ENCODE results near the gene AGA. TPM values are rescaled to one million over a fixed set of nuclear protein-coding genes. Genes with fewer than 3 reads are reported as not detected.

The AGA gene
- total and polyA plus RNA-seq, 10 of the 15 experiments (the other 5 are each of a cell fraction or from before 2014, with no cell fraction given): 17.1 to 37.6 (median 24.5) TPM

DNA sequence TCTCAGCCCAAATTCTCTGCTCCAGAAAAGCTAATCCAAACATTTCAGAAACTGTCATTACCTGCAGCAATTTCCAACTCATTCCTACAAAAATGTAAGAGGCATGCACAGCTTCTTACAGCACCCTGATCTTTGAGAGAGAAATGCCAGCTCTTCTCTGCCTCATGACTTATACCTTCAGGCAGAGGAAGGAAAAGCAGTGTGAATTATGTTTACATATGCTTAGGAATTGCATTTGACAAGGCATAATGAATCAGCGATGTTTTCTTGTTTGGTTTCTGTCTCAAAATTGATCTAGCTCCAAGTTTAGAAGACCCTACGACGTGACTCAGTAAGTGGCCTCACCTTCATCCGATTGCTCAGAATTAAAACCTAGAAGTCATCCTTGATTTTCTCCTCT lies 21.8 kb upstream of the AGA start:
- H3K79me2 ChIP-seq (ENCODE audit: control insufficient read depth, insufficient read depth, low read length): no peaks in the 10 kb centered on the region
- no peaks in the 10 kb centered on the region for H3K4me1 ChIP-seq (ENCODE audit: control insufficient read depth, insufficient read depth, low read length)
- ATAC-seq (no peak), DNase-seq (ENCODE audit: low read depth, low spot score) (no peak), FAIRE-seq (no peak)
- H3K9me3 ChIP-seq (replicated peaks; ENCODE audit: control insufficient read depth, insufficient read depth, low read length): no peaks in the 10 kb centered on the region
- 70% methylated on average over 4 of the region's 4 CpGs for WGBS (ENCODE audit: insufficient coverage, insufficient replicate concordance, low lambda C conversion rate, missing lambda C conversion rate)
- no peaks in the 10 kb centered on the region for H3K27me3 ChIP-seq (replicated peaks in 1 of 2; ENCODE audit: control insufficient read depth in 2 of 2, insufficient read depth in 2 of 2, low read length in 1 of 2)
- no peak overlapping the region for H3K4me3 ChIP-seq
- H3K9ac ChIP-seq (ENCODE audit: control insufficient read depth, insufficient read depth, low read length): no peak overlapping the region
- no peak overlapping the region for H3K27ac ChIP-seq (ENCODE audit: control insufficient read depth, insufficient read depth)
- RAD21 ChIA-PET (ENCODE audit: unreplicated experiment): no interaction called here
- no peak overlapping the region for H3K4me2 ChIP-seq (ENCODE audit: control insufficient read depth, insufficient read depth)
- in situ Hi-C loops (cut with MboI): no loop called here
- intact Hi-C loops (cut with micrococcal nuclease; ENCODE audit: unreplicated experiment): no loop called here
- CTCF ChIA-PET: no interaction called here
- no TSS peak for BruUV-seq (replicated peaks)
- SMC1A ChIA-PET (ENCODE audit: uncharacterized antibody, unreplicated experiment): interaction anchor here (0.7 kb wide), 1 partner anchor 10 kb away, joined by 3 read pairs; no protein-coding TSS in a partner anchor
- POLR2A ChIA-PET: interaction anchor here (1.1 kb wide), 1 partner anchor 15 kb away, joined by 3 read pairs; no protein-coding TSS in a partner anchor
- H4K20me1 ChIP-seq (ENCODE audit: control insufficient read depth, insufficient read depth): no peaks in the 10 kb centered on the region
- no peaks in the 10 kb centered on the region for H3K36me3 ChIP-seq (ENCODE audit: control insufficient read depth in 2 of 2, insufficient read depth in 2 of 2, low read length in 1 of 2)
- TF ChIP-seq, protein P1, sequence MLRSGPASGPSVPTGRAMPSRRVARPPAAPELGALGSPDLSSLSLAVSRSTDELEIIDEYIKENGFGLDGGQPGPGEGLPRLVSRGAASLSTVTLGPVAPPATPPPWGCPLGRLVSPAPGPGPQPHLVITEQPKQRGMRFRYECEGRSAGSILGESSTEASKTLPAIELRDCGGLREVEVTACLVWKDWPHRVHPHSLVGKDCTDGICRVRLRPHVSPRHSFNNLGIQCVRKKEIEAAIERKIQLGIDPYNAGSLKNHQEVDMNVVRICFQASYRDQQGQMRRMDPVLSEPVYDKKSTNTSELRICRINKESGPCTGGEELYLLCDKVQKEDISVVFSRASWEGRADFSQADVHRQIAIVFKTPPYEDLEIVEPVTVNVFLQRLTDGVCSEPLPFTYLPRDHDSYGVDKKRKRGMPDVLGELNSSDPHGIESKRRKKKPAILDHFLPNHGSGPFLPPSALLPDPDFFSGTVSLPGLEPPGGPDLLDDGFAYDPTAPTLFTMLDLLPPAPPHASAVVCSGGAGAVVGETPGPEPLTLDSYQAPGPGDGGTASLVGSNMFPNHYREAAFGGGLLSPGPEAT (IDR thresholded peaks at IDR 0.05; ENCODE audit: low read depth): no peak
- TF ChIP-seq RB1 (IDR thresholded peaks at IDR 0.05; ENCODE audit: borderline replicate concordance) (no peak), BMI1 (IDR thresholded peaks at IDR 0.05; ENCODE audit: borderline replicate concordance) (no peak), CBFB (IDR thresholded peaks at IDR 0.05; ENCODE audit: low read depth) (no peak), PAX8 (IDR thresholded peaks at IDR 0.05) (no peak)
- TF ChIP-seq, protein P2, sequence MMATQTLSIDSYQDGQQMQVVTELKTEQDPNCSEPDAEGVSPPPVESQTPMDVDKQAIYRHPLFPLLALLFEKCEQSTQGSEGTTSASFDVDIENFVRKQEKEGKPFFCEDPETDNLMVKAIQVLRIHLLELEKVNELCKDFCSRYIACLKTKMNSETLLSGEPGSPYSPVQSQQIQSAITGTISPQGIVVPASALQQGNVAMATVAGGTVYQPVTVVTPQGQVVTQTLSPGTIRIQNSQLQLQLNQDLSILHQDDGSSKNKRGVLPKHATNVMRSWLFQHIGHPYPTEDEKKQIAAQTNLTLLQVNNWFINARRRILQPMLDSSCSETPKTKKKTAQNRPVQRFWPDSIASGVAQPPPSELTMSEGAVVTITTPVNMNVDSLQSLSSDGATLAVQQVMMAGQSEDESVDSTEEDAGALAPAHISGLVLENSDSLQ (IDR thresholded peaks at IDR 0.05): no peak
- no peak overlapping the region for H2AFZ ChIP-seq (ENCODE audit: control insufficient read depth, low read depth, low read length)
